Measurements from ENCODE around the gene CALML6.
A peak's percentile ranks its signal among the peaks of the same experiment; 100 is the strongest.

The CALML6 gene

DNA sequence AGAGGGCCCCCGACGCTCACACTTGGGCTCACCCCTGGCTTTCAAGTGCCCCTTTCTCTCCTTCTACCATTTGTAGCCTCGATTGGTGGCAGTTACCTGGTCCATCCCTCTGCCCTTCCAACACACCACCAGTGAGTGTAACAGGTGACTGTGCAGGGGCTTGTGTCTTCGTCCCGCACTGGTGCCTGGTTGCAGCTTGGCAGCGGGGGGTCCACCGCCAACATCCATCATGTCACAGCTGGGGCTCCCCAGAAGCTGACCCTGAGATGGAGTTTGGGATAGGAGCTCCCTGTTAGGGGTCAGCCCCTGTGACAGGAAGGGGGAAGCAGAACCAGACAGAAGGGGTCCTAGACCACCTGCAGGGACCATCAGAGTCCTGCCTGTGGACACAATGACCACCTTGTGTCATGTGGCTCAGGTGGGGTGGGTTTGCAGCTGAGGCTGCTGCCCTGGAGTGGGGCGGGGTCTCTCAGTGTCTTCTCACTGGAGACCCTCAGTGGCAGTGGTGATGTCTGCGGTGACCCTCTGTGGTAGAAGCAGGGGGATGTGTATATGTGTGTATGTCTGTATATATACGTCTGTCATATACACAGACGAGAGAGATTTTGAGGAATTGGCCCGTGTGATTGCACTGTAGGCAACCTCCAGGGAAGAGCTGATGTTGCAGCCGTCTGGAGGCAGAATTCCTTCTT lies 3.6 kb upstream of the CALML6 start:
- H3K9ac ChIP-seq (ENCODE audit: insufficient read length), result no peak overlapping the region
- no peaks in the 10 kb centered on the region for H3K36me3 ChIP-seq (ENCODE audit: insufficient read depth, low read length)
- H3K4me3 ChIP-seq, result no peak overlapping the region
- H3K9me3 ChIP-seq (ENCODE audit: low read depth, low read length), result no peaks in the 10 kb centered on the region
- no peak overlapping the region for H3K27ac ChIP-seq
- no peak for DNase-seq (ENCODE audit: low read depth, low spot score)
- TF ChIP-seq POLR2AphosphoS5 (IDR thresholded peaks at IDR 0.05; ENCODE audit: borderline replicate concordance, low read depth, low read length), result no peak

DNA sequence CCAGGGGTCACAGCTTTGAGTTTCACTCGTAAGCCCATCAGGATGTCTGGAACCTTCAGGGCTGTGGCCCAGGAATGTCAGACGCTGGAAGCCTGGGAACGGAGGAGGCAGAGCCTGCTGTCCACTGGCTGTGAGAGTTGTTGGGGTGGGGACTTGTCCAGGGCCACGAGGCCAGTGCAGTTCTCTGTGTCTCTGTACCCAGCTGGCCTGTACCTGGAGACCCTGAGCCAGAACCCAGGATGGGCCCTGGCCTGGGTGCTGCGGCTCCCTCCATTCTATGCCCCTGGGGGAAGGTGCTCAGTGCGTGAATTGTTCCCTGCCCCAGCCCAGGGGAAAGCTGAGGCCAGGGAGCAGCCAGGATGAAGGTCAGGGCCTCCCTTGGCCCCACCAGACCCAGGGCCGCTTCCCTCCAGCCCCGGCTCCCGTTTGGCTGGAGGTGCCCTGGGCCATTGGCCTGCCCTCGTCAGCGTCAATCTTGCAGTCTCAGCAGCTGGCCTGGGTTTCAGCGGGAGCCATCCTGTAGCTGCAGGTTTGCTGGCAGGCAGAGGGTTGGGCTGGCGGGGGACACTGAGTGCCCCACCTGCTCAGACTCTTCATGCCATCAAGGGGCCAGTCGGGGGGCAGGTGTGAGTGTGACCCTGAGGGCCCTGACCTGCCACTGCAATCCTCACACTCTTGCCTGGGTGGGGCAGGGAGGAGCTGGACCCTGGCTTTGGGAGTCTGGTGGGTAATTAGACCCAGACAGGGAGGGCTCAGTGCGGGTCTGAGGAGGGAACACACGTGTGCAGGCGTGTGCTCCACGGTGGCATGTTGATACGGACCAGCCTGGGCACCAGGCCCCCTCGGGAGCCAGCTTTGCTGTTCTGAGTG lies 724 bp upstream of the CALML6 start:
- no peak overlapping the region for H3K9ac ChIP-seq (ENCODE audit: insufficient read length)
- TF ChIP-seq POLR2AphosphoS5 (IDR thresholded peaks at IDR 0.05; ENCODE audit: borderline replicate concordance, low read depth, low read length), result no peak
- TF ChIP-seq FOXP2 (optimal IDR thresholded peaks at IDR 0.05; ENCODE audit: control extremely low read depth, extremely low read length, insufficient read depth), result no peak
- no peak for TF ChIP-seq EZH2 (IDR thresholded peaks at IDR 0.05)
- H3K9me3 ChIP-seq (ENCODE audit: low read depth, low read length), result no peaks in the 10 kb centered on the region
- no peak overlapping the region for H3K4me3 ChIP-seq
- H3K36me3 ChIP-seq (ENCODE audit: insufficient read depth, low read length), result no peaks in the 10 kb centered on the region
- H3K27ac ChIP-seq, result no peak overlapping the region
- no peak for DNase-seq (ENCODE audit: low read depth, low spot score)

DNA sequence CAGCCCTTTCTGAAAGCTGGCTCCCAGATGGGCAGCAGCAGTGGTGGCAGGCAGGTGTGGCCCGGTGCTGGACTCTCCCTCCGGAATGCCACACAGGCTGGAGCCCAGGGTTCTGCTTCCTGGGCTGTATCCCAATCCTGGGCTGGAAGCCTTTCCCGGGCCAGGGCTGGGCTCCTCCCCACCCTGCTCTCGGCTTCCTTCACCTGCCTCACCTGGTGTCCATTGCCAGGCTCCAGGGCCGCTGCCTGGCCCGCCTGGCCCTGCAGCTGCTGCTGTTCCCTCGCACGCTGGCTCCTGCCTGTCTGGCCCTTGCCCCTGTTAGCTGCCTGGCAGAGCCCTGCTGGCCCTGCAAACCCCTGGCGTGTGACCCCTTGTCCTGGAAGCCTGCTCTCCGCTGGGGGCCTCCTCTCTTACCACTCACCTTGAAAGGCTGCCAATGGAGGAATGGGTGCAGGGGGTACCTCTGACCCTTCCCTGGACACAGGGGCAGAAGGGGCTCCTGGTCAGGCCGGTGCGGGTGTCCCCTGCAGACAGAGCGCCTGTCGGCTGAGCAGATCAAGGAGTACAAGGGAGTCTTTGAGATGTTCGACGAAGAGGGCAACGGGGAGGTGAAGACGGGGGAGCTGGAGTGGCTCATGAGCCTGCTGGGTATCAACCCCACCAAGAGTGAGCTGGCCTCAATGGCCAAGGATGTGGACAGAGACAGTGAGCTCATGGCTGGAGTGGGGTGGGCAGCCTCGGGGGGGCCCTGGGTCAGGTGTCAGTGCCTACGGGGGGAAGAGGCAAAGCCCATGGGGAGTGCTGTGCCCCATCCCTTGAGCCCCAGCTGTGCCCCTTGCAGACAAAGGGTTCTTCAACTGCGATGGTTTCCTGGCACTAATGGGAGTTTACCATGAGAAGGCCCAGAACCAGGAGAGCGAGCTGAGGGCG lies 1.1 kb downstream of the CALML6 start:
- no peak overlapping the region for H3K9ac ChIP-seq (ENCODE audit: insufficient read length)
- no peaks in the 10 kb centered on the region for H3K9me3 ChIP-seq (ENCODE audit: low read depth, low read length)
- no peak overlapping the region for H3K4me3 ChIP-seq
- no peak overlapping the region for H3K27ac ChIP-seq
- TF ChIP-seq POLR2AphosphoS5 (IDR thresholded peaks at IDR 0.05; ENCODE audit: borderline replicate concordance, low read depth, low read length) (no peak), EZH2 (IDR thresholded peaks at IDR 0.05) (no peak), FOXP2 (optimal IDR thresholded peaks at IDR 0.05; ENCODE audit: control extremely low read depth, extremely low read length, insufficient read depth) (no peak)
- no peak for DNase-seq (ENCODE audit: low read depth, low spot score)
- H3K36me3 ChIP-seq (ENCODE audit: insufficient read depth, low read length), result no peaks in the 10 kb centered on the region

DNA sequence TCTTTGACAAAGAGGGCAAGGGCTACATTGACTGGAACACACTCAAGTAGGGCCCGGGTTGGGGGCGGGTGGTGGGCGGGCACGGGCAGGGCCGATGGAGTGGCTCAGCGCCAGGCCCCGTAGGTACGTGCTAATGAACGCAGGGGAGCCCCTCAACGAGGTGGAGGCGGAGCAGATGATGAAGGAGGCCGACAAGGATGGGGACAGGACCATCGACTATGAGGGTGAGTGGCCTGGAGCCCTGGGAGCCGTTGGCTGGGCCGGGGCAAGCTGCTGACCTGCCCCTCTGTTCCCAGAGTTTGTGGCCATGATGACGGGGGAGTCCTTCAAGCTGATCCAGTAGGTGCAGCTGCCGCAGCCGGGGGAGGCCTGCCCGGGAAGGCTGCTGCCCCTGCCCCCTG lies 1.8 kb downstream of the CALML6 start:
- H3K4me3 ChIP-seq, result no peak overlapping the region
- H3K9me3 ChIP-seq (ENCODE audit: low read depth, low read length), result no peaks in the 10 kb centered on the region
- TF ChIP-seq FOXP2 (optimal IDR thresholded peaks at IDR 0.05; ENCODE audit: control extremely low read depth, extremely low read length, insufficient read depth), result no peak
- no peak for TF ChIP-seq EZH2 (IDR thresholded peaks at IDR 0.05)
- TF ChIP-seq POLR2AphosphoS5 (IDR thresholded peaks at IDR 0.05; ENCODE audit: borderline replicate concordance, low read depth, low read length), result no peak
- H3K9ac ChIP-seq (ENCODE audit: insufficient read length), result no peak overlapping the region
- no peaks in the 10 kb centered on the region for H3K36me3 ChIP-seq (ENCODE audit: insufficient read depth, low read length)
- H3K27ac ChIP-seq, result no peak overlapping the region
- no peak for DNase-seq (ENCODE audit: low read depth, low spot score)

DNA sequence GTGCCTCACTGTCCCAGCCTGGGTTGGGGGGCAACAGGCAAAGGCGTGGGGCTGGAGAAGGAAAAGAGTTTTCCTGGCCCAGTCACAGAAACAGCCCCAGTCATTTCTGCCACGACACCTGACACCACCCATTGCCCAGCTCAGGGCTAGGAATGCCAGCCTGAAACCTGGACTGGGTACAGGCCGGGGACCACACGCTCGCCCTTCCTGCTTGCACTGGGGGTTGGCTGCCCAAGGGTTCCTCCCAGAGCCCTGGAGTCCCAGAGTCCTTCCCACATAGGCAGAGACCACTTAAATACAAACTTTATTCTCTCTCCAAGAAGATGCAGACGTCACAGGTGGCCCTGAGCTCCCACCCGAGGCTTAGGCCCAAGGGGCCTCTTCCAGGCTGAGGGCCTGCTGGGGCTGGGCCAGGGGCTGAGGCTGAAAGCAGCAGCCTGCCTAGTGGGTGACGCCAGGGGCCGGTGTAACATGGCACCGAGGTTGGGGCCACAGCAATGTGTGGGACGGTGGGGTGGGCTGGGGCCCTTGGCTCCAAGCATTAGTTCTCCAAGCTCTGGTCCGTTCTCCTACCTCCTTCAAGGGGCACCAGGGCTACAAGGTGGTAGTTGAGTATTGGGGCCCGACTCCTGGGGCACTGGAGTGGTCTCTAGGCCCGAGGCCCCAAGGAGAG lies 2.4 kb downstream of the CALML6 start:
- Histone ChIP-seq H3K9me3 (ENCODE audit: low read depth, low read length) (no peaks in the 10 kb centered on the region), H3K9ac (ENCODE audit: insufficient read length) (no peak overlapping the region), H3K27ac (no peak overlapping the region), H3K4me3 (no peak overlapping the region), H3K36me3 (ENCODE audit: insufficient read depth, low read length) (no peaks in the 10 kb centered on the region)
- TF ChIP-seq POLR2AphosphoS5 (IDR thresholded peaks at IDR 0.05; ENCODE audit: borderline replicate concordance, low read depth, low read length) (no peak), FOXP2 (optimal IDR thresholded peaks at IDR 0.05; ENCODE audit: control extremely low read depth, extremely low read length, insufficient read depth) (no peak), EZH2 (IDR thresholded peaks at IDR 0.05) (no peak)
- no peak for DNase-seq (ENCODE audit: low read depth, low spot score)

DNA sequence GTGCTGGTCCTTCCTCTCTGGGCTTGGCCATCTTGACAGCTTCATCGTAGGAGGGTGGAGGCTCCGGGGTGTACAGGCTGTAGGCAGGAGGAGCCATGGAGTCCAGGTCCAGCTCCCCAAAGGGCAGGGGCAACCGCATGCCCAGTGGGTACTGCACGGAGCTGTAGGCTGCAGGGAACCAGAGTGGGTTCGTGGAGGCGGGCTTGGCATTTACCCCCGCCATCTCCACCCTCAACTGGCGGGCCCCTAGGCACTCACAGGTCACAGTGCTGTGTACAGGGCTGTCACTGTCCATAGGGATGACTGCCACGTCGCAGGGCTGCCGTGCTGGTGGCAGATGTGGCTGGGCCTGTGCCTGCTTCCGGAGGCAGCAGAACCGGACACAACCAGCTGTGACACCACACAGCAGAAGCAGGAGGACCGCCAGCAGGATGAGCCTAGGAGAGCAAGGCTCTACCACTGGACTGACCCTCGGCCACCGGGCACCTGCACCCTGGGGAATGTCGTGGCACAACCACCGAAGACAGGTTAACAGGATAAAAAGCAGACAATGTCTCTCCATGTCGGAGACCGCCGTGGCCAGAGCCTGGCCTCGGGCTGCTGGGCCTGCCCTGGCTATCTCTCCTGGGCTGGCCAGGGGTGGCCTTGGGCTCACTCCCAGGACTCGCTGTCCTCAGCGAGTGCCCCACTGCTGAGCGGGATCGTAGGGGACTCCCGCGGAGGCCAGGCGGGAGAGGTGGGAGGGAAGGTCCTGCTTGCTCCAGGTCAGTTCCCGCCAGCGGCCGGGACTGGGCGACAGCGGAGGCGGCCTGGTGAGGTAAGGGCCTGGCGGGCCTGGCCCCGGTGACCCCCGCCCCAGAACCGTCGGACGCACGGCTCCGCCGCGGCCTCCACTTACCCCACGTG lies 3.2 kb downstream of the CALML6 start:
- H3K27ac ChIP-seq, result no peak overlapping the region
- no peaks in the 10 kb centered on the region for H3K36me3 ChIP-seq (ENCODE audit: insufficient read depth, low read length)
- TF ChIP-seq FOXP2 (optimal IDR thresholded peaks at IDR 0.05; ENCODE audit: control extremely low read depth, extremely low read length, insufficient read depth) (no peak), POLR2AphosphoS5 (IDR thresholded peaks at IDR 0.05; ENCODE audit: borderline replicate concordance, low read depth, low read length) (no peak), EZH2 (IDR thresholded peaks at IDR 0.05) (no peak)
- H3K9ac ChIP-seq (ENCODE audit: insufficient read length), result no peak overlapping the region
- no peaks in the 10 kb centered on the region for H3K9me3 ChIP-seq (ENCODE audit: low read depth, low read length)
- peak overlapping the region; percentile 83 for H3K4me3 ChIP-seq
- no peak for DNase-seq (ENCODE audit: low read depth, low spot score)

DNA sequence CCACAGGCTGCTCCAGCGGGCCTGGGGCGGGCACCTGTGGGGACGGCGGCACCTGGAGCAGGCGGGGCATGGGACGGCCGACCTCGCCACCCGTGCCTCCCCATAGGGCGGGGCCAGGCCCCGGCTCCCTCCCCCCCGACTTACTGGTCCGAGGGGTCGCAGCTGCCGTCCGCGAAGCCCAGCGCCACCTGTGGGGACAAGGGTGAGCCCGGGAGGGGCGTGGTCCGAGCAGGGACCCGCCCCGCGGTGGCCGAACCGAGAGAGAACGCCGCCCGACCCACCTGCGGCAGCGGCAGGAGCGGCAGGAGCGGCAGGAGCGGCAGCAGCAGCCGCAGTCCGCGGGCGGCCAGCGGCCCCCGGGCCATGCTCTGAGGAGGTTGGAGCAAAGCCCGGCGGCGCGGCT lies 3.8 kb downstream of the CALML6 start, which contains the start of gene TMEM52:
Gene TMEM52 (minus strand): TSS at position 379 of the 403 bp plus-strand sequence. CDS start 14 bp downstream, at position 365.
- Histone ChIP-seq H3K27ac (no peak within 1 kb of the TSS), H3K36me3 (ENCODE audit: insufficient read depth, low read length) (no peaks in the 10 kb centered on the region), H3K4me3 (peak within 1 kb of the TSS; percentile 83), H3K9ac (ENCODE audit: insufficient read length) (no peak within 1 kb of the TSS), H3K9me3 (ENCODE audit: low read depth, low read length) (no peaks in the 10 kb centered on the region)
- no peak for DNase-seq (ENCODE audit: low read depth, low spot score)
- TF ChIP-seq FOXP2 (optimal IDR thresholded peaks at IDR 0.05; ENCODE audit: control extremely low read depth, extremely low read length, insufficient read depth) (no peak), POLR2AphosphoS5 (IDR thresholded peaks at IDR 0.05; ENCODE audit: borderline replicate concordance, low read depth, low read length) (no peak)

All from SK-N-MC (cell line).